ENCODE data around the gene SPATC1L. TPM values are rescaled to one million over a fixed set of nuclear protein-coding genes. Genes with fewer than 3 reads are reported as not detected.
A peak's percentile ranks its signal among the peaks of the same experiment; 100 is the strongest.

The SPATC1L gene
- total RNA-seq, 1 experiment from 2014 or later: 4.3 TPM

- in situ Hi-C loops (cut with HindIII; ENCODE audit: low pct_unique_long_range_greater_than_20kb, low sequenced_read_pairs): no loop called here
- no peak for DNase-seq (ENCODE audit: low read depth, low spot score)
These were observed 25.5 kb downstream of the SPATC1L start for GRCh38 chr21:46158666-46159300.

GRCh38 chr21:46157987-46158451 lies 26.2 kb downstream of the SPATC1L start:
- no peak for DNase-seq (ENCODE audit: low read depth, low spot score)
- in situ Hi-C loops (cut with HindIII; ENCODE audit: low pct_unique_long_range_greater_than_20kb, low sequenced_read_pairs): no loop called here

- in situ Hi-C loops (cut with HindIII; ENCODE audit: low pct_unique_long_range_greater_than_20kb, low sequenced_read_pairs): no loop called here
- no peak for DNase-seq (ENCODE audit: low read depth, low spot score)
These were observed 26.8 kb downstream of the SPATC1L start for GRCh38 chr21:46157396-46157986.

- DNase-seq (ENCODE audit: low read depth, low spot score): no peak
- in situ Hi-C loops (cut with HindIII; ENCODE audit: low pct_unique_long_range_greater_than_20kb, low sequenced_read_pairs): no loop called here
These were observed 27.6 kb downstream of the SPATC1L start for GRCh38 chr21:46156678-46157077.

GRCh38 chr21:46156378-46156645 lies 27.9 kb downstream of the SPATC1L start:
- DNase-seq (ENCODE audit: low read depth, low spot score): no peak
- in situ Hi-C loops (cut with HindIII; ENCODE audit: low pct_unique_long_range_greater_than_20kb, low sequenced_read_pairs): no loop called here

GRCh38 chr21:46155514-46156377 lies 28.5 kb downstream of the SPATC1L start, which contains the start of gene FTCD:
FTCD (minus strand) TSS chr21:46155579; CDS start chr21:46155523, 56 bp downstream.
- no peak for DNase-seq (ENCODE audit: low read depth, low spot score)
- in situ Hi-C loops (cut with HindIII; ENCODE audit: low pct_unique_long_range_greater_than_20kb, low sequenced_read_pairs): no loop called here

GRCh38 chr21:46154955-46155513 lies 29.2 kb downstream of the SPATC1L start:
- in situ Hi-C loops (cut with HindIII; ENCODE audit: low pct_unique_long_range_greater_than_20kb, low sequenced_read_pairs): no loop called here
- DNase-seq (ENCODE audit: low read depth, low spot score): no peak

- DNase-seq (ENCODE audit: low read depth, low spot score): no peak
- in situ Hi-C loops (cut with HindIII; ENCODE audit: low pct_unique_long_range_greater_than_20kb, low sequenced_read_pairs): no loop called here
These were observed 29.9 kb downstream of the SPATC1L start for GRCh38 chr21:46154155-46154954.

GRCh38 chr21:46153247-46154154 lies 30.8 kb downstream of the SPATC1L start:
- DNase-seq (ENCODE audit: low read depth, low spot score): peak; percentile 52

GRCh38 chr21:46152927-46153246 lies 31.4 kb downstream of the SPATC1L start:
- in situ Hi-C loops (cut with HindIII; ENCODE audit: low pct_unique_long_range_greater_than_20kb, low sequenced_read_pairs): no loop called here
- DNase-seq (ENCODE audit: low read depth, low spot score): no peak

More at GRCh38 chr21:46153247-46154154, 30.8 kb downstream of the SPATC1L start:
- in situ Hi-C loops (cut with HindIII; ENCODE audit: low pct_unique_long_range_greater_than_20kb, low sequenced_read_pairs): no loop called here

- in situ Hi-C loops (cut with HindIII; ENCODE audit: low pct_unique_long_range_greater_than_20kb, low sequenced_read_pairs): no loop called here
- no peak for DNase-seq (ENCODE audit: low read depth, low spot score)
These were observed 32.0 kb downstream of the SPATC1L start for GRCh38 chr21:46151989-46152926.

GRCh38 chr21:46151261-46151988 lies 32.8 kb downstream of the SPATC1L start:
- in situ Hi-C loops (cut with HindIII; ENCODE audit: low pct_unique_long_range_greater_than_20kb, low sequenced_read_pairs): no loop called here
- DNase-seq (ENCODE audit: low read depth, low spot score): no peak

- DNase-seq (ENCODE audit: low read depth, low spot score): no peak
- in situ Hi-C loops (cut with HindIII; ENCODE audit: low pct_unique_long_range_greater_than_20kb, low sequenced_read_pairs): no loop called here
These were observed 33.7 kb downstream of the SPATC1L start for GRCh38 chr21:46150491-46151121.

GRCh38 chr21:46150073-46150472 lies 34.2 kb downstream of the SPATC1L start:
- no peak for DNase-seq (ENCODE audit: low read depth, low spot score)
- in situ Hi-C loops (cut with HindIII; ENCODE audit: low pct_unique_long_range_greater_than_20kb, low sequenced_read_pairs): no loop called here
